RWPE1 (cell line): Measurements from ENCODE around the gene KIF2C.

Experiments used
- CTCF ChIA-PET: fragments of 350-600 bp; sonication (Branson Sonifier 250); formaldehyde crosslinking; extraction: SDS; loops from one replicate; lab custom pipeline; 2021; lab: Yijun Ruan, JAX
- POLR2A ChIA-PET: fragments of 400-600 bp; formaldehyde crosslinking; extraction: SDS; loops from one replicate; lab custom pipeline; 2020; ENCODE audit warnings: antibody characterized with exemption; ENCODE audit not compliant: low non-redundant PET; lab: Yijun Ruan, JAX
- DNase-seq: peaks from one replicate; pipeline ENCODE4 v3.0.0; 2012; ENCODE audit warnings: low spot score
- H3K27ac ChIP-seq: fragments of 450-650 bp; 2 replicates; pipeline ENCODE4 v1.5.1; 2017
- TF ChIP-seq, protein P1 (sequence below): fragments of 450-650 bp; conservative IDR thresholded peaks from 2 replicates; pipeline ENCODE4 v1.5.1; 2017; ENCODE audit warnings: low read depth, mild to moderate bottlenecking

KIF2C gene

GRCh38 chr1:44705938-44706337, 33.7 kb upstream of the KIF2C start:
- CTCF ChIA-PET: interaction anchor here (0.7 kb wide), 1 partner anchor 268 kb away, joined by 7 read pairs; no protein-coding TSS in a partner anchor
- DNase-seq: no peak
- H3K27ac ChIP-seq: no peak overlapping the region
- POLR2A ChIA-PET: interaction anchor here (1.6 kb wide), 1 partner anchor 16 kb away, joined by 3 read pairs; no protein-coding TSS in a partner anchor
- TF ChIP-seq, protein P1, sequence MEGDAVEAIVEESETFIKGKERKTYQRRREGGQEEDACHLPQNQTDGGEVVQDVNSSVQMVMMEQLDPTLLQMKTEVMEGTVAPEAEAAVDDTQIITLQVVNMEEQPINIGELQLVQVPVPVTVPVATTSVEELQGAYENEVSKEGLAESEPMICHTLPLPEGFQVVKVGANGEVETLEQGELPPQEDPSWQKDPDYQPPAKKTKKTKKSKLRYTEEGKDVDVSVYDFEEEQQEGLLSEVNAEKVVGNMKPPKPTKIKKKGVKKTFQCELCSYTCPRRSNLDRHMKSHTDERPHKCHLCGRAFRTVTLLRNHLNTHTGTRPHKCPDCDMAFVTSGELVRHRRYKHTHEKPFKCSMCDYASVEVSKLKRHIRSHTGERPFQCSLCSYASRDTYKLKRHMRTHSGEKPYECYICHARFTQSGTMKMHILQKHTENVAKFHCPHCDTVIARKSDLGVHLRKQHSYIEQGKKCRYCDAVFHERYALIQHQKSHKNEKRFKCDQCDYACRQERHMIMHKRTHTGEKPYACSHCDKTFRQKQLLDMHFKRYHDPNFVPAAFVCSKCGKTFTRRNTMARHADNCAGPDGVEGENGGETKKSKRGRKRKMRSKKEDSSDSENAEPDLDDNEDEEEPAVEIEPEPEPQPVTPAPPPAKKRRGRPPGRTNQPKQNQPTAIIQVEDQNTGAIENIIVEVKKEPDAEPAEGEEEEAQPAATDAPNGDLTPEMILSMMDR: no peak

DNA sequence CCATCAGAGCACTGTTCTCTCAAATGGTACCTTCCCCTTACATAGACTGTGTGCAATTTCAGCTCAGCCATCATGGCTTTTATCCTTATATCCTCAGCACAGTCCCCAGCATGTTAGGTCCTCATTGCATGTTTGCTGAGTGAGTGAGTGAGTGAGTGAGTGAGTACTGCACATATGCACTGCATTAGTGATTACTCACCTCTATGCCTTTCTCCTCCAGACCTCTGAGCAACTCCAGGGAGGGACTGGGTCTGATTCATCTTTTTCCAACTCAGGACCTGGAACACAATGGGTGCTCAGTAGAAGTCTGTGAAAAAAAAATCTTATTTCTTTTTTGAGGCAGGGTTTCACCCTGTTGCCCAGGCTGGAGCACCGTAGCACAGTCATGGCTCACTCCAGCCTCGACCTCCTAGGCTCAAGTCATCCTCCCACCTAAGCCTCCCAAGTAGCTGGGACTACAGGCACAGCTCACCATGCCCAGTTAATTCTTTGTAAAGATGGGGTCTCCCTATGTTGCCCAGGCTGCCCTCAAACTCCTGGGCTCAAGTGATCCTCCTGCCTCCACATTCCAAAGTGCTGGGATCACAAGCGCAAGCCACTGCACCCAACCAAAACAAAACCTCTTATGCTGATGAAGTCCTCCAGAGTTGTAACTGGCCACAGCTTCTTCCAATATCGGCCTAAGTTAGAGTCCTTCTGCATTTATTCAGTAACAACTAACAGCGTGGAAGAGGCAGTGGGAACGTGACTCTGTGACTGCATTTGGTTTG, 32.3 kb upstream of the KIF2C start:
- CTCF ChIA-PET: no interaction called here
- TF ChIP-seq, protein P1: no peak
- H3K27ac ChIP-seq: peak overlapping the region; percentile 59
- POLR2A ChIA-PET: interaction anchor here (1.6 kb wide), 1 partner anchor 15 kb away, joined by 3 read pairs; no protein-coding TSS in a partner anchor
- DNase-seq: peak; percentile 95

DNA sequence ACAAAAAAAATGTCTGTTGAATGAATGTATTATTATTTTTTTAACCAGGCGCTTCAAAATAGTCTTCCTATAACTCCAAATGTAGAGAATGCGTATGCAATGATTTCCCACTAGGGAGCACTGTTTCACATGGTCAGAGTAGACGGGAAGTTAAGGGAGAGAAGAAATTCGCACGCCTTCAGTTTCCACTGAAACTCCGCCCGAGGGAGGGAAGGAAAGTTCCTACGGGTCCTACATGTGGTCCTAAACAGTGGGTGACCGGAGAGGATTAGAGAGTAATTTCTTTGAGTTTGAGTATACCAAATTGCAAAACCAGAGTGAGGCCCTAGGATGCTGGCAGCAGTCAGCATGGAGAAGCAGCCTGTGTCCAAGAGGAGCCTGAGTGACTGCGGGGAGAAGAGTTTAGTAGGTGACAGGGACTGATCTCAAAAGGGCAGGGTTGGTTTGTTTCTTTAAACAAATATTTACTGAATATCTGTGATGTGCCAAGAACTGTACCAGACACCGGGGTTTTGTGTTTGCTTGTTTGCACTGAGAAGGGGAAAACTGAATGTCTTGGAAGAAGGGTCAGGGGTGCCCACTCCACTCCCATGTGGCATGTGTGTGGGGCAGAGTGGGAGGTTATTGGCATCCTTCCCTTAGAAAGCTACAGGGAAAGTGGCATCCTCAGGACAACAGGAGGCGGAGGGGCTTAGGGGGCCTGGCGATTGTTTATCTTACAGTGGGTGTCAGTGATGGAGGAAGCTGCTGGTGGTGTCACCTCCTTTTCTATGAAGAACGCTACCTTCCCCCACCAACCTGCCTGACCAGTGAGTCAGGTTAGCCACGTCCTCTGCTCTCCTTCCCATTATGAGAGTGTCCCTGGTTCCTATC, 31.4 kb upstream of the KIF2C start:
- ChIA-PET CTCF (no interaction called here), POLR2A (no interaction called here)
- TF ChIP-seq, protein P1: peak; percentile 30; the same call in 1 of the 2 replicates
- no peak for DNase-seq
- no peak overlapping the region for H3K27ac ChIP-seq

DNA sequence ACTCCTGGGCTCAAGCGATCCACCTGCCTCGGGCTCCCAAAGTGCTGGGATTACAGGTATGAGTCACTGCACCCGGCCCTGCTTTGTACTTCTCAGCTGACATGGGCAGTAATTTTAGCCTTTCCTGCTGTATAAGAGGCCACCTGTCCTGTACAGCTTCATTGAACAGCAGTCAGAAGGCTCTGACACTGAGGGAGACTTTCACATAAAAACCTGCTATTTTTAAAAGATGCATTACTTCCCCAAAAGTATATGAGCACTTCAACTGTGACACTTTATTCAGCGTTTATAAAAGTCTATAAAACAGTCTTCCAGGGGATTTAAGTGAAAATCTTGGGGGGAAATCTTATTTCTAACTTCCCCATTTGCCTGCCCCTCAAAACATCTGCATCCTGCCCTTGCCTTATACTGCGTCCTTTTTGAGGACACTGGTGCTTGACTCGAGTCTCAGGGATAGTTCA, 26.3 kb upstream of the KIF2C start:
- POLR2A ChIA-PET: no interaction called here
- CTCF ChIA-PET: interaction anchor here (0.8 kb wide), 1 partner anchor 36 kb away, joined by 5 read pairs; no protein-coding TSS in a partner anchor
- TF ChIP-seq, protein P1: no peak
- no peak for DNase-seq
- H3K27ac ChIP-seq: no peak overlapping the region

DNA sequence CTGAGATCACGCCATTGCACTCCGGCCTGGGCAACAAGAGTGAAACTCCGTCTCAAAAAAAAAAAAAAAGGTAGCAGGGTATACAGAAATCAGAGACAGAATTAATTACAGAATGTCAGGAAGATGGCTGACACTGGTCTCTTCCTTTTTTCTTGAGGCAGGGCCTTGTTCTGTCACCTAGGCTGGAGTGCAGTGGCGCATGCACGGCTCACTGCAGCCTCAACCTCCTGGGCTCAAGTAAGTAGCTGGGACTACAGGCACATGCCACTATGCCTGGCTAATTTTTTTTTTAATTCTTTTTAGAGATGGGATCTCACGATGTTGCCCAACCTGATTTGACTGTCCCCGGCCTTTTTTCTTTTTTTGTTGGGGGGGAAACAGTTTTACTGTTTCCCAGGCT, 25.1 kb upstream of the KIF2C start:
- H3K27ac ChIP-seq: no peak overlapping the region
- DNase-seq: no peak
- ChIA-PET POLR2A (no interaction called here), CTCF (interaction anchor here (0.6 to 0.7 kb wide), 2 partner anchors 12 to 678 kb away, joined by 3 to 4 read pairs; no protein-coding TSS in a partner anchor)
- TF ChIP-seq, protein P1: no peak

- peak; percentile 71 for DNase-seq
- POLR2A ChIA-PET: no interaction called here
- no peak overlapping the region for H3K27ac ChIP-seq
- TF ChIP-seq, protein P1: peak; percentile 92
- CTCF ChIA-PET: interaction anchor here (0.6 kb wide), 1 partner anchor 11 kb away, joined by 4 read pairs; no protein-coding TSS in a partner anchor
These were observed 24.6 kb upstream of the KIF2C start for GRCh38 chr1:44714944-44715571.
